Measurements from ENCODE around the gene TNFRSF18.

The TNFRSF18 gene

DNA sequence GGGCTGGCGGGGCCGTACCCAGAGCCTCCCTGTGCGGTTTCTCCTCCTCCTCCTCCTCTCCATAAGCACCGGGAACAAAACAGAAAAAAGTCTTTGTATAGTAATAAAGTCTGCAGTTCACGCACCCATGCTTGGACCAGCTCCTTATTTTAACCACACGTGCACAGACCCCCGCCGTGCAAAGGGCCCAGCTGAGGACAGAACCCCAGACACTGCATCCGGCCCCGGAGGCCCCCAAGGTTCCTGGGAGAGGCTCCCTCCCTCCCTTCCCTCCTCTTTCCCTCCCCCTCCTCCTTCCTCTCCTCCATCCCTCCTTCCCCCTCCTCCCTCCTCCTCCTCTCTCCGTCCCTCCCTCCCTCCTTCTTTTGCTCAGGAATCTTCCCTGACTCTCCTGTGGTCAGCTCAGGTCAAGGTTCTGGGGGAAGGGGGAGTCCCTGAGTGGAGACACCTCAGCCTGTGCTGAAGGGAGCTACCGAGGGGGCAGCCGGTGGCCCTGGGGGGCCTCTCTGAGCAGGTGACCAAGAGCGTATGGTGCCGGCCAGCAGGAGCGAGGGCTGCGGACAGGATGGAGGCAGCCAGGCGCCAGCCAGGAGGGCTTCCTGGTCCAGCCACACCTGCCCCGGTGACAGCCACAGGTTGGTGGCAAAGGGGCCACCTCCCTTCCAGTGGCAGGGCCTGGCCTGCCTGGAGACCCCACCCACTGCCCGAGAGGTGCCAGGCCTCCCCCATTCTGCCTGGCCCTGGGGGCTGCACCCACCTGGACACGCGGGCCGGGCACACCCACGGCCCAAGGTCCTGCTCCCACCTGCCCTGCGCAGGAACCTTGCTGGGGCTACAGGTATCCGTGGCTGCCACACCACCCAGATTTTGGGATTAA lies 35.9 kb downstream of the TNFRSF18 start:
- in situ Hi-C loops (cut with HindIII; ENCODE audit: low sequenced_read_pairs): no loop called here
- no peak for DNase-seq (ENCODE audit: low read depth, low spot score)
- no peak overlapping the region for H3K4me3 ChIP-seq (ENCODE audit: low read depth, low read length)
- TF ChIP-seq, protein P1, sequence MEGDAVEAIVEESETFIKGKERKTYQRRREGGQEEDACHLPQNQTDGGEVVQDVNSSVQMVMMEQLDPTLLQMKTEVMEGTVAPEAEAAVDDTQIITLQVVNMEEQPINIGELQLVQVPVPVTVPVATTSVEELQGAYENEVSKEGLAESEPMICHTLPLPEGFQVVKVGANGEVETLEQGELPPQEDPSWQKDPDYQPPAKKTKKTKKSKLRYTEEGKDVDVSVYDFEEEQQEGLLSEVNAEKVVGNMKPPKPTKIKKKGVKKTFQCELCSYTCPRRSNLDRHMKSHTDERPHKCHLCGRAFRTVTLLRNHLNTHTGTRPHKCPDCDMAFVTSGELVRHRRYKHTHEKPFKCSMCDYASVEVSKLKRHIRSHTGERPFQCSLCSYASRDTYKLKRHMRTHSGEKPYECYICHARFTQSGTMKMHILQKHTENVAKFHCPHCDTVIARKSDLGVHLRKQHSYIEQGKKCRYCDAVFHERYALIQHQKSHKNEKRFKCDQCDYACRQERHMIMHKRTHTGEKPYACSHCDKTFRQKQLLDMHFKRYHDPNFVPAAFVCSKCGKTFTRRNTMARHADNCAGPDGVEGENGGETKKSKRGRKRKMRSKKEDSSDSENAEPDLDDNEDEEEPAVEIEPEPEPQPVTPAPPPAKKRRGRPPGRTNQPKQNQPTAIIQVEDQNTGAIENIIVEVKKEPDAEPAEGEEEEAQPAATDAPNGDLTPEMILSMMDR (IDR thresholded peaks at IDR 0.05; ENCODE audit: low read depth, low read length): no peak

DNA sequence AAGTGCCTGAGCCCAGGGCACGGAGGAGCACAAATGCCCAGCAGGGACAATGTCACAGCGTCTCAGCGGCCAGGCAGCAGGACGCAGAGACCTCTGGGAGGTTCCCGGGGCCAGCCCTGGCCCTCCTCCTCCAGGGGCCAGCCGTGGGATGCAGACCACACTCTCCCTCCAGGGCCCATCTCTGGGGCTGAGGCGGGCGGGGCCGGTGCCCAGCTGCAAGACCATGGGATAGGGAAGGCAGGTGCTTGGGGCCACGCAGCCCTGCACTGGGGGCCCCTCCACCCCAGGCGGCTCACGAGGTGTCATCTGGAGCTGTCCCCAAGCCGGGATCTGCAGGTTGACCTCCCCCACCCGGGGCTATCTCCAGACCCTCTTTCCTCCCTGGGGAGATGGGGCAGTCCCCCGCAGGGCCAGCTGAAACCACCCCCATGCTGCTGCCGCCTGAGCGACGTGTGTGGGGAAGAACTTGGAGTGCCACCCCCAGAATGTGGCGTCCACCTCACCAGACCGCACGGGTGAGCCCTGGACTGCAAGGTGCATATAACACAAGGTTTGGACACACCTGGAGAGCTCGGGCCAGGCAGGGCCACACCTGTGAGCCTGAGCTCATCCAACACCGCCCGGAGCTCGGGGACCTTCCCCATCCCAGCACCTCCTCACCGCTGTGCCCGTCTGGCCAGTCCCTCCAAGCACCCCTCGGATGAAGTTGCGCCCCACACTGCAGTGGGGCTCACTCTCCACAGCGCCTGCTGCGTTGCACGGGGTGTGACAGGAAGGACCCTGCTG lies 36.8 kb downstream of the TNFRSF18 start:
- TF ChIP-seq, protein P1 (IDR thresholded peaks at IDR 0.05; ENCODE audit: low read depth, low read length): no peak
- in situ Hi-C loops (cut with HindIII; ENCODE audit: low sequenced_read_pairs): no loop called here
- no peak overlapping the region for H3K4me3 ChIP-seq (ENCODE audit: low read depth, low read length)
- DNase-seq (ENCODE audit: low read depth, low spot score): no peak

DNA sequence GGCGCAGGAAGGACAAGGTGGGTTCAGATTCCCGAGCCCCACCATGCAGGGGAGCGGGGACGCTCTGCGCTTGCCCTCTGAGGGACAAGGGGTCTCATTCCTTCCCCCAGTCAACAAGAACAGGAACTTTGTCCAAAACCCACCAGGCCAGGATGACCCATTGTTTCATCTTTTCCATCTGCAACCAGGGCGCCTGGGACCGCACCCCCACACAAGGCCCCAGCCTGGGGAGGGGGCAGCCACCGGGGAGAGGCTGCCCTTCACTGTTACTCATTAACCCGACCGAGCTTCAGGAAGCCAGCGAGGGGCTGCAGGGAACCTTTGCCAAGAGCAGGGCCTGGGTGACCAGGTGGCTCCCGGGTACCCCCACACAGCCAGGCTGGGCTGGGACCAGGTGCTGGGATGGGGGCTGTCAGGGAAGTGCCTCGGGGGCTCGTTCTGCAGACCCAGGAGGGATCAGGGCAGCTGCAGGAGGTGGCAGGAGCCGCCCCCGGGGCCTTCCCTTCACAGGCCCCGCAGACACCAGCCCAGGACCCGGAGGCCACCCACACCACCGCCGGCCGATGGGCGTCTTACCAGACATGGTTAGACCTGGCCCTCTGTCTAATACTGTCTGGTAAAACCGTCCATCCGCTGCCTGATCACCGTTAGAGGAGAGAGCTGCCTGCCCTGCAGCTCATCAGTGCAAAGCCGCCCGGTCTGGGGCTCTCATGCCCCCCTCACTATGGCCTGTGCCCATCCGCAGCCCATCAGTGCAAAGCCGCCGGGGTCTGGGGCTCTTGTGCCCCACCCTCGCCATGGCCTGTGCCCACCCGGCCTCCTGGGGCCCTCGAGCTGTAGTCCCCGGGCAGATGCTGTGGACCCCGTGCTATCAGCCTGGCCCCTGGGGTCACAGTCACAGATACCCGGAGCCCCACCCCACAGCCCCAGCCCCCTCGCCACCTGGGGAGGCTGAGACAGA lies 37.7 kb downstream of the TNFRSF18 start:
- no peak overlapping the region for H3K4me3 ChIP-seq (ENCODE audit: low read depth, low read length)
- in situ Hi-C loops (cut with HindIII; ENCODE audit: low sequenced_read_pairs): no loop called here
- TF ChIP-seq, protein P1 (IDR thresholded peaks at IDR 0.05; ENCODE audit: low read depth, low read length): no peak
- DNase-seq (ENCODE audit: low read depth, low spot score): no peak

DNA sequence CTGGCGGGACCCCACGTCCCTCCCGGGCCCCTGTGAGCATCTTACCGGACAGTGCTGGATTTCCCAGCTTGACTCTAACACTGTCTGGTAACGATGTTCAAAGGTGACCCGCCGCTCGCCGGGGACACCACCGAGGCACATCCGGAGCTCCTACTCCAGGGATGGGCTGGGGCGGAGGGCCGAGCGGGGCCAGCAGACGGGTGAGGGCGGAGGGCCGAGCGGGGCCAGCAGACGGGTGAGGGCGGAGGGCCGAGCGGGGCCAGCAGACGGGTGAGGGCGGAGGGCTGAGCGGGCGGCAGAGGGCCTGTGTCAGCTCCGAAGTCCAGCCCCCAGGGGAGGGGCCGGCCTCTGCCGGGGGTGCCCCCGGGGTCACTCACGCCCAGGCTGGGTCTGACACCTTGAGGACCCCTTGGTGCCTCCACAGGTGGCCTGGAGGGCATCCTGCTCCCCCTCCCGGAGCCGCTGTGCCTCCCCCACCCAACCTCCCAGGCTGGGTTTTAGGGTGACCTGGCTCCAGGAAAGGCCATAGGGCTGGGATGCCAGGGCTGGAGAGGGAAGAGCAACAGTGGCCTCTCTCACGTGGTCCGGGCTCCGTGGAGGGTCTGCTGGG lies 38.4 kb downstream of the TNFRSF18 start:
- DNase-seq (ENCODE audit: low read depth, low spot score): no peak
- in situ Hi-C loops (cut with HindIII; ENCODE audit: low sequenced_read_pairs): no loop called here
- no peak overlapping the region for H3K4me3 ChIP-seq (ENCODE audit: low read depth, low read length)
- TF ChIP-seq, protein P1 (IDR thresholded peaks at IDR 0.05; ENCODE audit: low read depth, low read length): no peak

DNA sequence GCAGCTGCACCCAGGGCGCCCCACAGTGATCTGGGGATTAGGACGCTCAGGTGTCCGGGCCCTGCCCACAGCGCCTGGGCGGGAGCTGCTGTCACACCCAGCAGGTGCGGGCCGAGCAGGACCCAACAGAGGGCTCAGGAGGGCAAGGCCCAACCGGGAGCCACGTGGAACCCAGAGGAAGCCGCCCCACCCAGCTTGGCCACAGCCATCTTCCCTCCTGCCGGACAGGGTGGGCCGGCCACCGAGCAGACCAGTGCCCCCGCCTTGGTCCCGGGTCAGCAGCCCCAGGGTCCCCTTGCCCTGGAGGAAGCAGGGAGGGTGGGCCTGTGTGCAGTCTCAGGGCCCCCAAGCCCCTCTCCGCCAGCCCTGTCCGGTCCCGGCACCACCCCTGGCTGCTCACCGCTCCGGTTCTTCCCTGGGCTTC lies 39.0 kb downstream of the TNFRSF18 start:
- no peak for DNase-seq (ENCODE audit: low read depth, low spot score)
- no peak overlapping the region for H3K4me3 ChIP-seq (ENCODE audit: low read depth, low read length)
- in situ Hi-C loops (cut with HindIII; ENCODE audit: low sequenced_read_pairs): no loop called here
- TF ChIP-seq, protein P1 (IDR thresholded peaks at IDR 0.05; ENCODE audit: low read depth, low read length): no peak

All from astrocyte of the spinal cord (primary cell).